ENCODE data around the gene KIRREL3. TPM values are rescaled to one million over a fixed set of nuclear protein-coding genes. Genes with fewer than 3 reads are reported as not detected.

KIRREL3 gene
- polyA plus RNA-seq, 2 of the 4 experiments (the other 2 are of a cell fraction) = 3.0 to 11.0 TPM

DNA sequence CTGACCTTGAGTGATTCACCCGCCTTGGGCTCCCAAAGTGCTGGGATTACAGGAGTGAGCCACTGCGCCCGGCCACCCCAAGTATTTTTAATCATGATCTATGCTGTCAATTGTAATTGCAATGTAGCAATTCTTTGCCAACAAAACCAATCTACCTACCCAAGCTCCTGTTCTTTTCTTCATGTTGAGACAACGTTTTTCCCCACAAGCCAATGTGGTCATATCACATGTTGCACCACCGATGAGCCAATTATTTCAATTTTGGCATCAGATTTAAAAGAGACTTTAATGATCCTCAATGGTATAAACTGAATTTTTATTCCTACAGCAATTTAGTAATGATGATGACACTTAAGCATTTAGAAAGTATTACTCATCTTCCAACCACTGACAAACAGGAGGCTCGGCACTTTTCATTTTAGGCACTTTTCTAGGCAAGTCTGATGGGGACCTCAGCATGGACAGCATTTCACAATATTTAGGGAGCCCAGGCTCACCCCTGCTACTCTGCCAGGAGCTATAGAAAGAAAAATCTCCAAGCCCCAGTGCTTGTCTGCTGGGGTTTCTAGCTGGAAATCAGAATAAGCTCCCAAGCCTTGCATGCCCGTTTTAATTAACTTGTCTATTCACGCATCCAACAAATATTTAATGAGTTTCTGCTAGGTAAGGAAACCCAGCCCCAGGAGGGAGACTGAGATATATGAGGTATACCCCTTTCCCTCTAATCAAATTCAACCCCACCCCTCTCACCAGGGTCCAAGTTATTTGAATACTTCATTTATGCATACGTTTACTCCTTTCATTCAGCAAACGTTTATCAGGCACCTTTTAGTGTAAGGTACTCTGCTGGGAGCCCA, 353.6 kb downstream of the KIRREL3 start:
- Histone ChIP-seq H3K4me2 (peak overlapping the region; percentile 68), H3K4me3 (no peak overlapping the region), H3K27ac (peak overlapping the region; percentile 60 to 81; a peak in 5 of 6 replicates), H3K4me1 (peaks cover 17% of the 10 kb centered on the region), H3K9me3 (no peaks in the 10 kb centered on the region)
- no peak for FAIRE-seq
- ATAC-seq = no peak
- 78% methylated on average over 10 of the region's 10 CpGs for WGBS (ENCODE audit: missing lambda C conversion rate)
- POLR2A ChIA-PET = no interaction called here
- TF ChIP-seq, protein P1, sequence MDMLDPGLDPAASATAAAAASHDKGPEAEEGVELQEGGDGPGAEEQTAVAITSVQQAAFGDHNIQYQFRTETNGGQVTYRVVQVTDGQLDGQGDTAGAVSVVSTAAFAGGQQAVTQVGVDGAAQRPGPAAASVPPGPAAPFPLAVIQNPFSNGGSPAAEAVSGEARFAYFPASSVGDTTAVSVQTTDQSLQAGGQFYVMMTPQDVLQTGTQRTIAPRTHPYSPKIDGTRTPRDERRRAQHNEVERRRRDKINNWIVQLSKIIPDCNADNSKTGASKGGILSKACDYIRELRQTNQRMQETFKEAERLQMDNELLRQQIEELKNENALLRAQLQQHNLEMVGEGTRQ (IDR thresholded peaks at IDR 0.05) = no peak
- TF ChIP-seq NFE2L2 (conservative IDR thresholded peaks at IDR 0.05; ENCODE audit: low read length) (no peak), EHMT2 (IDR thresholded peaks at IDR 0.05; ENCODE audit: low read depth) (no peak), CHD2 (IDR thresholded peaks at IDR 0.05; ENCODE audit: low read length, partially characterized antibody) (no peak), NR3C1 (IDR thresholded peaks at IDR 0.05) (no peak), E2F6 (IDR thresholded peaks at IDR 0.05; ENCODE audit: borderline replicate concordance, low read depth) (no peak), NPAS2 (CRISPR knock-in tag; IDR thresholded peaks at IDR 0.05; ENCODE audit: borderline replicate concordance) (no peak), MAX (IDR thresholded peaks at IDR 0.05) (no peak), MAFK (IDR thresholded peaks at IDR 0.05; ENCODE audit: partially characterized antibody) (no peak), ZSCAN20 (CRISPR knock-in tag; IDR thresholded peaks at IDR 0.05) (no peak), ELK1 (IDR thresholded peaks at IDR 0.05; ENCODE audit: low read depth, low read length) (no peak)
- TF ChIP-seq, protein P2, sequence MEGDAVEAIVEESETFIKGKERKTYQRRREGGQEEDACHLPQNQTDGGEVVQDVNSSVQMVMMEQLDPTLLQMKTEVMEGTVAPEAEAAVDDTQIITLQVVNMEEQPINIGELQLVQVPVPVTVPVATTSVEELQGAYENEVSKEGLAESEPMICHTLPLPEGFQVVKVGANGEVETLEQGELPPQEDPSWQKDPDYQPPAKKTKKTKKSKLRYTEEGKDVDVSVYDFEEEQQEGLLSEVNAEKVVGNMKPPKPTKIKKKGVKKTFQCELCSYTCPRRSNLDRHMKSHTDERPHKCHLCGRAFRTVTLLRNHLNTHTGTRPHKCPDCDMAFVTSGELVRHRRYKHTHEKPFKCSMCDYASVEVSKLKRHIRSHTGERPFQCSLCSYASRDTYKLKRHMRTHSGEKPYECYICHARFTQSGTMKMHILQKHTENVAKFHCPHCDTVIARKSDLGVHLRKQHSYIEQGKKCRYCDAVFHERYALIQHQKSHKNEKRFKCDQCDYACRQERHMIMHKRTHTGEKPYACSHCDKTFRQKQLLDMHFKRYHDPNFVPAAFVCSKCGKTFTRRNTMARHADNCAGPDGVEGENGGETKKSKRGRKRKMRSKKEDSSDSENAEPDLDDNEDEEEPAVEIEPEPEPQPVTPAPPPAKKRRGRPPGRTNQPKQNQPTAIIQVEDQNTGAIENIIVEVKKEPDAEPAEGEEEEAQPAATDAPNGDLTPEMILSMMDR (IDR thresholded peaks at IDR 0.05) = no peak
- CTCF ChIA-PET = interaction anchor here (0.7 kb wide), 1 partner anchor 344 kb away, joined by 3 read pairs; no protein-coding TSS in a partner anchor
- no peak for DNase-seq (ENCODE audit: low read depth in 1 of 2, low spot score in 1 of 2)

DNA sequence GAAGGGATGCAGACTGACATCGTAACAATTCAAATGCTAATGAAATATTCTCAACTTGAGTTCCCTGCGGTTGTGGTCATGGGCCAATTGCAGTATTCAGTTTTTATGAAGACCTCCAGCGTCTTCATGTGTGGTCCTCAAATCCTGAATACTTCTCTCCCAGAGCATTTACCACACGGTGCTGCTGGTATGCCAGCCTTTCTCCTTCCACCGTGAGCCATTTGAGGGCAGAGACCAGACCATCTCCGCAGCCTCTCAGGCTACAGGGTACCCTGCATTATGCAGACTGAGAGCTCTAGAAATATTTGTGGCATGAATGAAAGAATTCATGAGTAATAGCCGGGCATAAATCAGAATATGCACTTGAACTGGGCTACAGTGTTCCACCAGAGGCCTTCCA, 355.4 kb downstream of the KIRREL3 start:
- Histone ChIP-seq H3K9me3 (no peaks in the 10 kb centered on the region), H3K27ac (no peak overlapping the region), H3K4me1 (peaks cover 17% of the 10 kb centered on the region), H3K4me2 (no peak overlapping the region), H3K4me3 (no peak overlapping the region)
- TF ChIP-seq ZSCAN20 (CRISPR knock-in tag; IDR thresholded peaks at IDR 0.05) (no peak), MAFK (IDR thresholded peaks at IDR 0.05; ENCODE audit: partially characterized antibody) (no peak), ZFP36 (IDR thresholded peaks at IDR 0.05; ENCODE audit: borderline replicate concordance, partially characterized antibody) (no peak), CHD4 (IDR thresholded peaks at IDR 0.05; ENCODE audit: borderline replicate concordance) (no peak), RFX5 (IDR thresholded peaks at IDR 0.05) (no peak), MAX (IDR thresholded peaks at IDR 0.05) (no peak), SREBF2 (IDR thresholded peaks at IDR 0.05) (no peak), E2F6 (IDR thresholded peaks at IDR 0.05; ENCODE audit: borderline replicate concordance, low read depth) (no peak), CBX2 (IDR thresholded peaks at IDR 0.05; ENCODE audit: borderline replicate concordance, low read depth) (no peak), CEBPB (IDR thresholded peaks at IDR 0.05) (no peak), GATA3 (IDR thresholded peaks at IDR 0.05; ENCODE audit: borderline replicate concordance) (no peak), FOSL2 (IDR thresholded peaks at IDR 0.05) (no peak), FOSL2 (CRISPR knock-in tag; IDR thresholded peaks at IDR 0.05) (no peak)
- ChIA-PET POLR2A (no interaction called here), CTCF (interaction anchor here (1.9 kb wide), 1 partner anchor 39 kb away, joined by 6 read pairs; no protein-coding TSS in a partner anchor)
- 83% methylated on average over 7 of the region's 7 CpGs for WGBS (ENCODE audit: missing lambda C conversion rate)
- no peak for FAIRE-seq
- no peak for ATAC-seq
- no peak for DNase-seq (ENCODE audit: low read depth in 1 of 2, low spot score in 1 of 2)

Measured in A549 (cell line).